SH-SY5Y (cell line): ENCODE results near the gene FAM209B.

Experiments used
- GATA2 ChIP-seq: IDR thresholded peaks from 2 replicates; pipeline ENCODE4 v1.6.1; 2011; ENCODE audit warnings: mild to moderate bottlenecking, low read depth, low read length
- GATA3 ChIP-seq: IDR thresholded peaks from 2 replicates; pipeline ENCODE4 v1.6.1; 2011; ENCODE audit warnings: low read depth, mild to moderate bottlenecking, low read length, moderate library complexity

Gene FAM209B

DNA sequence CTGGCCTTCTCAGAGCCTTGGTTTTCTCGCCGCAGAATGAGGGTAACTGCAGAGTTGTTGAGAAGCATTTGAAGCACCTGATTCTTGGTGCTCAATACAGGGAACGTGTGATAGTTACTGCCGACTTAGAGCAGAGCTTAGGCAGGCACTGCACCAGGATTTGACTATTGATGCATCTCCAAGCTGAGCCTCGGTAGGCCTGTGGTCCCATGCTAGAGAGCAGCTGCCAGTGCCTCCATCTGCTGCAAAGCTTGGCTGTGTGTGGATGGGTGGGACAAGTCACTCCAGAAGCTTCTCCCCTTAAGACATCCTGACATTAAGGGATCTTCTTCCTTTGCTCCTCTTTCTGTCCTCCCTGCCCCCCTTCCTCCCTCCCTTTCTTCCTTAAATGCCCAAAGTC is 40.9 kb downstream of the FAM209B start:
- TF ChIP-seq GATA2 = no peak
- TF ChIP-seq GATA3 = no peak

DNA sequence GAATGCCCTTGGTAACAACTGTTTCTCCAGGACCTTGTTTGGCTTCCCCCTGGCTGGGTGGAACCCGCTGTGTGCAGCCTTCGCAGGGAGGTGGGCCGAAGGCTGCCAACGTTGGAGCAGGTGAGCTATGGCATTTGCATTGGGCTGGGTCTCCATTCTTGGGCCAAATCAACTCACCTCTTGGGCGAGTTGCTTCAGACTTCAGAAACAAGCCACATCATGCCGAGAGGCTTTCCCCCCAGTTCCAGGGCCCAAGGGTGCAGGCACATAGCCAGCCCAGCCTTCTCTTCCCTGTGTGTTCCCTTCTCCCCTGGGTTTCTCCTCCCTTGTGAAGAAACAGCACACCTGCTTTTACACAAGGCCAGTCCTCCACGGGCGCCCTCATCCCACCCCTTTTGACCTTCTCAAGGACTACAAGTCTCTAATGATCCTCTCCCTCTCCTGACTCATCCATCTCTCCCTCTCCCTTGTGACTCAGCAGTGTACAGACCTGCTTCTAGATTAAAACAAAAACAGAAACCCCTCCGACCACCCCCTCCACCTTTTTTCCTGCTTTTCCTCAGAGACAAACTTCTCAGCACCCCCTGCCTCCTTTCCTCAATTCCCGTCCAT is 41.6 kb downstream of the FAM209B start:
- TF ChIP-seq GATA2 (no peak), GATA3 (no peak)

DNA sequence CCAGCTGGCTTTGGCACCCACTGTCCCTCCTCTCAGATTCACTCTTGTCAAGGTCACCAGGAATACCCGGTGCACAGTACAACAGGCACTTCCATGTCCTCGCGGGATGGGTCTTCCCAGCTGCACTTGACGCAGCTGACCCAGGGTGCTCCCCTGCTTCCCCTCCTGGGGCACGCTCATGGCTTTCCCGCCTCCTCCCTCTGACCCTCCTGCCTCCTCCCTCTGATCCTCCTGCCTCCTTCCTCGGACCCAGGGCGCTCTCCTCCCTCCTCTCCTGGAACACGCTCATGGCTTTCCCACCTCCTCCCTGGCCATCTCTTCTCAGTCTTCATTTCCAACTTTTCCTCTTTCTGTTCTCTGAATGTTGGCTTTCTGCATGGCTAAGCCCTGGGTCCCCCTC is 42.1 kb downstream of the FAM209B start:
- TF ChIP-seq GATA3 = no peak
- TF ChIP-seq GATA2 = no peak

DNA sequence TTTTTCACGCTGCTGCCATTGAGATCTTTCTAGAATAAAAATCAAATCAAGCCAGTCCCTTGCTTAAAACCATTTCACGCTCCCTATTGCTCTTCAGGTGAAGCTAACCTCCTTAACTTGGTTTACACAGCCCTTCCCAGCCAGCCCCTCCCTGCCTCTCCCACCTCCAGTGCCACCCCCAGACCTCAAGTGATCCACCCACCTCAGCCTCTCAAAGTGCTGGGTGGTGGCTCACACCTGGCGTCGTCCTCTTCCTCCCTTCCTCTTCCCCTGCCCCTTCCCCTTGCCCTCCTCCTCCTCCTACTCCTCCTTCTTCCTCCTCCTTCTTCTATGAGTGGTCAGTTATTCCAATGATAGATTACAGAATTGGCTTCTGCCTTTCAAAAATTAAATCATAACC is 42.9 kb downstream of the FAM209B start:
- TF ChIP-seq GATA3 (no peak), GATA2 (no peak)

DNA sequence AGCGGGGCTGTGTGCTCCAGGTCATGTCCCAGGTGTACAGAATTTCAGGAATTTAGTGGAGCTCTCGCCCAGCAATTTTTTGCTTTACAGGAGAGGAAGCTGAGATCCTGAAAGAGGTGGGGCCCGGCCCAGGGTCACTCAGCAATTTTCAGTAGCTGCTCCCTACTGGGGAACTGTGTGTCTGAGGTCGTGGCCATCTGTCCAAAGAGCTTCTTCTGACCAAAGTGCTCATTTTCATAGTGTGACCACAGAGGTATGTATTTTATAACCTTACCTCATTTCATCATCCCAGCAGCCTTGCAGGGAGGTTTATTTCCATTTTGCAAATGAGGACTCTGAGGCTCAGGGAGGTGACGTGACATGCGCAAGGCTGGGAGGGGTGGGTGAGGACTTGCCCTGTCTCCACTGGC is 46.3 kb downstream of the FAM209B start:
- TF ChIP-seq GATA2 (no peak), GATA3 (no peak)

- TF ChIP-seq GATA3 = no peak
- TF ChIP-seq GATA2 = no peak
Measured at GRCh38 chr20:56580226-56580625, 47.2 kb downstream of the FAM209B start.

DNA sequence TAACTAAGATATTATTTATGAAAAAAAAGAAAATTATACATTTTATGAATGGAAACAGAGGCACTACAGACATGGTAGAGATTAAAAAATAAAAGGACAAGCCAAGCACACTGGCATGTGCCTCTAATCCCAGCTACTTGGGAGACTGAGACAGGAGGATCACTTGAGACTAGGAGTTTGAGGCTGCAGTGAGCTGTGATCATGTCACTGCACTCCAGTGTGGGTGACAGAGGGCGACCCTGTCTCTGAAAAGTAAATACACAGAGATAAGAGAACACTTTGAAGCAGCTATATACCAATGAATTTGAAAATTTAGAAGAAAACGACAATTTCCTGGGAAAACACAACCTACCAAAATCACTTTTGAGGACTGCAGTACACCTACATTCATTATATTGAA is 48.7 kb downstream of the FAM209B start:
- TF ChIP-seq GATA2 (no peak), GATA3 (no peak)

DNA sequence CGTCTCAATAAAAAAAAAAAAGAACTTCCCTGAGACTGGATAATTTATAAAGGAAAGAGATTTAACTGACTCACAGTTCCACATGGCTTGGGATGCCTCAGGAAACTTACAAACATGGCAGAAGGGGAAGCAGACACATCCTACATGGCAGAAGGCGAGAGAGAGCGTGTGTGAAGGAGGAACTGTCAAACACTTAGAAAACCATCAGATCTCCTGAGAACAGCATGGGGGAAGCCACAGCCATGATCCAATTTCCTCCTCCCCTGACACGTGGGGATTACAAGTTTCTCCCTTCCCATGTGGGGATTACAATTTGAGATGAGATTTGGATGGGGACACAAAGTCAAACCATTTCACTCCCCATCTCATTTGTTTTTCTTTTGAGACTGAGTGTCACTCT is 49.5 kb downstream of the FAM209B start:
- no peak for TF ChIP-seq GATA3
- TF ChIP-seq GATA2 = no peak

- TF ChIP-seq GATA3 = no peak
- TF ChIP-seq GATA2 = no peak
Measured at GRCh38 chr20:56584916-56585315, 51.9 kb downstream of the FAM209B start.
